ENCODE measurements around the gene RNF115.

Gene RNF115

GRCh38 chr1:145823565-145824498 is at the start of gene RNF115, which contains the start of gene POLR3C:
RNF115 (minus strand) TSS chr1:145824095; CDS start chr1:145823873, 222 bp downstream.
POLR3C (plus strand) TSS chr1:145824200; CDS start chr1:145825777, 1,577 bp downstream.
- peaks cover 29% of the 10 kb centered on the region for H3K4me1 Mint-ChIP-seq
- H3K27me3 Mint-ChIP-seq = no peaks in the 10 kb centered on the region
- DNase-seq (ENCODE audit: low spot score in 2 of 2) (peak; percentile 62 to 76), ATAC-seq (replicated peaks; ENCODE audit: extremely low read depth, poor library complexity, severe bottlenecking) (peak; percentile 85)
- H3K4me3 Mint-ChIP-seq = peak within 1 kb of the TSS; percentile 98
- peaks cover 37% of the 10 kb centered on the region for H3K36me3 Mint-ChIP-seq (ENCODE audit: insufficient read depth)
- H3K27ac Mint-ChIP-seq (ENCODE audit: low read depth) = peak within 1 kb of the TSS; percentile 95
- H3K9me3 Mint-ChIP-seq = no peaks in the 10 kb centered on the region

GRCh38 chr1:145871994-145872924 is 48.4 kb upstream of the RNF115 start:
- Mint-ChIP-seq H3K27ac (ENCODE audit: low read depth) (peak overlapping the region; percentile 77), H3K4me1 (peaks cover 19% of the 10 kb centered on the region), H3K4me3 (peak overlapping the region; percentile 82), H3K9me3 (no peaks in the 10 kb centered on the region), H3K27me3 (peaks cover 13% of the 10 kb centered on the region), H3K36me3 (ENCODE audit: insufficient read depth) (peaks cover 2% of the 10 kb centered on the region)
- DNase-seq (ENCODE audit: low spot score in 2 of 2) (peak in 1 of 2 donors; percentile 15), ATAC-seq (replicated peaks; ENCODE audit: extremely low read depth, poor library complexity, severe bottlenecking) (peak; percentile 81)

GRCh38 chr1:145868232-145868631 is 44.3 kb upstream of the RNF115 start:
- no peak for DNase-seq (ENCODE audit: low spot score in 2 of 2)
- no peak overlapping the region for H3K4me3 Mint-ChIP-seq
- no peak for ATAC-seq (replicated peaks; ENCODE audit: extremely low read depth, poor library complexity, severe bottlenecking)
- H3K27me3 Mint-ChIP-seq = no peaks in the 10 kb centered on the region
- H3K9me3 Mint-ChIP-seq = no peaks in the 10 kb centered on the region
- H3K4me1 Mint-ChIP-seq = peaks cover 19% of the 10 kb centered on the region
- H3K27ac Mint-ChIP-seq (ENCODE audit: low read depth) = no peak overlapping the region
- H3K36me3 Mint-ChIP-seq (ENCODE audit: insufficient read depth) = peaks cover 8% of the 10 kb centered on the region

- ATAC-seq (replicated peaks; ENCODE audit: extremely low read depth, poor library complexity, severe bottlenecking) = no peak
Measured at GRCh38 chr1:145863282-145864018, 39.6 kb upstream of the RNF115 start.

GRCh38 chr1:145859491-145860023 is 35.7 kb upstream of the RNF115 start:
- ATAC-seq (replicated peaks; ENCODE audit: extremely low read depth, poor library complexity, severe bottlenecking) (peak; percentile 63), DNase-seq (ENCODE audit: low spot score in 2 of 2) (peak; percentile 56 to 59)
- peaks cover 22% of the 10 kb centered on the region for H3K4me1 Mint-ChIP-seq
- no peaks in the 10 kb centered on the region for H3K27me3 Mint-ChIP-seq
- peak overlapping the region; percentile 98 for H3K4me3 Mint-ChIP-seq
- H3K27ac Mint-ChIP-seq (ENCODE audit: low read depth) = peak overlapping the region; percentile 68
- peaks cover 10% of the 10 kb centered on the region for H3K36me3 Mint-ChIP-seq (ENCODE audit: insufficient read depth)
- no peaks in the 10 kb centered on the region for H3K9me3 Mint-ChIP-seq

More at GRCh38 chr1:145863282-145864018, 39.6 kb upstream of the RNF115 start:
- Mint-ChIP-seq H3K27me3 (no peaks in the 10 kb centered on the region), H3K27ac (ENCODE audit: low read depth) (no peak overlapping the region), H3K36me3 (ENCODE audit: insufficient read depth) (peaks cover 6% of the 10 kb centered on the region), H3K4me3 (no peak overlapping the region), H3K9me3 (no peaks in the 10 kb centered on the region), H3K4me1 (peaks cover 6% of the 10 kb centered on the region)
- no peak for DNase-seq (ENCODE audit: low spot score in 2 of 2)

- Mint-ChIP-seq H3K27ac (ENCODE audit: low read depth) (peak within 1 kb of the TSS; percentile 68), H3K4me3 (peak within 1 kb of the TSS; percentile 98), H3K27me3 (no peaks in the 10 kb centered on the region), H3K36me3 (ENCODE audit: insufficient read depth) (peaks cover 12% of the 10 kb centered on the region), H3K4me1 (peaks cover 22% of the 10 kb centered on the region), H3K9me3 (no peaks in the 10 kb centered on the region)
- ATAC-seq (replicated peaks; ENCODE audit: extremely low read depth, poor library complexity, severe bottlenecking) (peak; percentile 90), DNase-seq (ENCODE audit: low spot score in 2 of 2) (peak; percentile 60 to 61)
Measured at GRCh38 chr1:145858901-145859490, 35.1 kb upstream of the RNF115 start, which contains the start of gene PIAS3. PIAS3 (minus strand) TSS chr1:145859081; CDS start chr1:145858990, 91 bp downstream.

GRCh38 chr1:145858238-145858900 is 34.5 kb upstream of the RNF115 start:
- peak; percentile 33 for ATAC-seq (replicated peaks; ENCODE audit: extremely low read depth, poor library complexity, severe bottlenecking)
- H3K4me3 Mint-ChIP-seq = peak overlapping the region; percentile 98

GRCh38 chr1:145857170-145857569 is 33.3 kb upstream of the RNF115 start:
- Mint-ChIP-seq H3K9me3 (no peaks in the 10 kb centered on the region), H3K4me1 (peaks cover 24% of the 10 kb centered on the region), H3K36me3 (ENCODE audit: insufficient read depth) (peaks cover 19% of the 10 kb centered on the region), H3K27ac (ENCODE audit: low read depth) (no peak overlapping the region), H3K27me3 (no peaks in the 10 kb centered on the region), H3K4me3 (no peak overlapping the region)
- DNase-seq (ENCODE audit: low spot score in 2 of 2) (no peak), ATAC-seq (replicated peaks; ENCODE audit: extremely low read depth, poor library complexity, severe bottlenecking) (no peak)

More at GRCh38 chr1:145858238-145858900, 34.5 kb upstream of the RNF115 start:
- Mint-ChIP-seq H3K9me3 (no peaks in the 10 kb centered on the region), H3K4me1 (peaks cover 22% of the 10 kb centered on the region), H3K27me3 (no peaks in the 10 kb centered on the region), H3K36me3 (ENCODE audit: insufficient read depth) (peaks cover 13% of the 10 kb centered on the region), H3K27ac (ENCODE audit: low read depth) (peak overlapping the region; percentile 68)
- DNase-seq (ENCODE audit: low spot score in 2 of 2) = peak in 1 of 2 donors; percentile 21

GRCh38 chr1:145855426-145855948 is 31.6 kb upstream of the RNF115 start:
- H3K9me3 Mint-ChIP-seq = no peaks in the 10 kb centered on the region
- no peak overlapping the region for H3K4me3 Mint-ChIP-seq
- peaks cover 27% of the 10 kb centered on the region for H3K4me1 Mint-ChIP-seq
- ATAC-seq (replicated peaks; ENCODE audit: extremely low read depth, poor library complexity, severe bottlenecking) (no peak), DNase-seq (ENCODE audit: low spot score in 2 of 2) (no peak)
- no peak overlapping the region for H3K27ac Mint-ChIP-seq (ENCODE audit: low read depth)
- no peaks in the 10 kb centered on the region for H3K27me3 Mint-ChIP-seq
- H3K36me3 Mint-ChIP-seq (ENCODE audit: insufficient read depth) = peaks cover 25% of the 10 kb centered on the region

GRCh38 chr1:145849356-145850160 is 25.7 kb upstream of the RNF115 start:
- Mint-ChIP-seq H3K27ac (ENCODE audit: low read depth) (no peak overlapping the region), H3K4me1 (peaks cover 11% of the 10 kb centered on the region), H3K9me3 (no peaks in the 10 kb centered on the region), H3K4me3 (no peak overlapping the region), H3K27me3 (no peaks in the 10 kb centered on the region), H3K36me3 (ENCODE audit: insufficient read depth) (peaks cover 18% of the 10 kb centered on the region)
- ATAC-seq (replicated peaks; ENCODE audit: extremely low read depth, poor library complexity, severe bottlenecking) (no peak), DNase-seq (ENCODE audit: low spot score in 2 of 2) (no peak)

All from central memory CD8-positive, alpha-beta T cell (primary cell).